Mesodermal cell (in vitro differentiated cells): ENCODE data around the gene DTNA.

ENCODE experiments used
- H3K27ac ChIP-seq: 2 replicates; pipeline ENCODE4 v1.7.0; 2013; ENCODE audit warnings: mild to moderate bottlenecking, low read depth, low read length, moderate library complexity; ENCODE audit not compliant: severe bottlenecking
- H3K36me3 ChIP-seq: 2 replicates; pipeline ENCODE4 v1.7.1; 2013; ENCODE audit warnings: mild to moderate bottlenecking, low read length, moderate library complexity; ENCODE audit not compliant: control insufficient read depth, insufficient read depth
- H3K4me1 ChIP-seq: one replicate; pipeline ENCODE4 v1.7.1; 2013; ENCODE audit warnings: mild to moderate bottlenecking, low read length; ENCODE audit not compliant: insufficient read depth, control insufficient read depth, poor library complexity, severe bottlenecking
- H3K4me3 ChIP-seq: 2 replicates; pipeline ENCODE4 v1.7.0; 2013; ENCODE audit warnings: low read length, control low read depth, mild to moderate bottlenecking; ENCODE audit not compliant: insufficient read depth, poor library complexity, severe bottlenecking; ENCODE audit errors: extremely low read depth
- H3K9me3 ChIP-seq: 2 replicates; pipeline ENCODE4 v1.7.1; 2013; ENCODE audit warnings: mild to moderate bottlenecking, low read length, moderate library complexity; ENCODE audit not compliant: control insufficient read depth
- WGBS, 2 experiments: methylation state at CpG; one replicate each; pipeline ENCODE4 v1.1.5; 2013; ENCODE audit warnings: missing lambda C conversion rate in 2 of 2; ENCODE audit not compliant: insufficient coverage in 2 of 2; 5-methylcytosine and 5-hydroxymethylcytosine counted together

Gene DTNA

GRCh38 chr18:34821669-34822210 is 111.6 kb downstream of the DTNA start:
- 92% methylated on average over 6 of the region's 6 CpGs for WGBS, 2 experiments
- Histone ChIP-seq H3K27ac (no peak overlapping the region), H3K4me1 (no peaks in the 10 kb centered on the region), H3K36me3 (peaks cover 4% of the 10 kb centered on the region), H3K9me3 (no peaks in the 10 kb centered on the region), H3K4me3 (no peak overlapping the region)

GRCh38 chr18:34828093-34828492 is 118.0 kb downstream of the DTNA start:
- Histone ChIP-seq H3K4me1 (no peaks in the 10 kb centered on the region), H3K9me3 (no peaks in the 10 kb centered on the region), H3K36me3 (peaks cover 5% of the 10 kb centered on the region), H3K27ac (no peak overlapping the region), H3K4me3 (no peak overlapping the region)
- WGBS, 2 experiments, result no CpG with 5 or more reads among the region's 2 CpGs

- Histone ChIP-seq H3K27ac (no peak overlapping the region), H3K4me1 (no peaks in the 10 kb centered on the region)
- 86% methylated on average over 1 of the region's 2 CpGs; no CpG with 5 or more reads in 1 of the 2 experiments for WGBS, 2 experiments
These were observed 124.8 kb downstream of the DTNA start for GRCh38 chr18:34834897-34835296.

GRCh38 chr18:34835466-34835865 is 125.4 kb downstream of the DTNA start:
- Histone ChIP-seq H3K4me3 (no peak overlapping the region), H3K9me3 (no peaks in the 10 kb centered on the region), H3K27ac (no peak overlapping the region), H3K4me1 (no peaks in the 10 kb centered on the region), H3K36me3 (no peaks in the 10 kb centered on the region)
- 77 to 82% methylated on average over 3 of the region's 3 CpGs for WGBS, 2 experiments

More at GRCh38 chr18:34834897-34835296, 124.8 kb downstream of the DTNA start:
- Histone ChIP-seq H3K4me3 (no peak overlapping the region), H3K9me3 (no peaks in the 10 kb centered on the region), H3K36me3 (no peaks in the 10 kb centered on the region)

- no peak overlapping the region for H3K27ac ChIP-seq
- no peaks in the 10 kb centered on the region for H3K9me3 ChIP-seq
- no peak overlapping the region for H3K4me3 ChIP-seq
- 89% methylated on average over 2 of the region's 3 CpGs; no CpG with 5 or more reads in 1 of the 2 experiments for WGBS, 2 experiments
- no peaks in the 10 kb centered on the region for H3K36me3 ChIP-seq
- H3K4me1 ChIP-seq, result no peaks in the 10 kb centered on the region
These were observed 127.7 kb downstream of the DTNA start for GRCh38 chr18:34837769-34838272.

- Histone ChIP-seq H3K27ac (no peak overlapping the region), H3K9me3 (peaks cover 4% of the 10 kb centered on the region), H3K36me3 (no peaks in the 10 kb centered on the region), H3K4me1 (no peaks in the 10 kb centered on the region), H3K4me3 (no peak overlapping the region)
- 86 to 97% methylated on average over 4 to 5 of the region's 5 CpGs for WGBS, 2 experiments
These were observed 128.6 kb downstream of the DTNA start for GRCh38 chr18:34838669-34839068.

DNA sequence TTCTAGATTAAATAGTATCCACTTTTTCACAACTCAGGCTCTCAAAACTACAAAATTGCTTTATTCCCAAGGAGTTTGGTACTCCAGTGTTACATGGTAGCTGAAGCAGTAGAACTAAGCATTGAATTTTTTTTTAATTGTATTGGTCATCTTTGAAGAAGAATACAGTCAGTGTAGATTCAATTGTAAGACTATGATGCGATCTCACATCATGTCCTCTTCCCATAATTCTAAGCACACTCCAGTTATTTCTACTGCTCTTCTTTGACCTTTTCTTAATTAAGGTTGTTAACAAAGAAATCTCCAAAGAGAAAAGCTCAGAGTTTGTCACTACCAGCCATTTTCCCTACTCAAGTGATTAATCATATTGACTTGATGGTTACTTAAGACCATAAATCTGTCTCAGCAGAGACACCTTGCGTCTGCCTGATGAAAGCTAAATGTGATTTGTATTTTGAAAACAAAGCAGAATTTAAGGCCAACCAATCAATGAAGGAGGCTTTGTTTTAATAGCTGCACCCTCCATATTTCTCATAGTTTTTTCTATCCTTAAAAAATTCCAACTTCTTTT is 130.2 kb downstream of the DTNA start:
- no peak overlapping the region for H3K4me3 ChIP-seq
- no CpG with 5 or more reads among the region's 2 CpGs for WGBS, 2 experiments
- no peaks in the 10 kb centered on the region for H3K36me3 ChIP-seq
- no peaks in the 10 kb centered on the region for H3K4me1 ChIP-seq
- no peak overlapping the region for H3K27ac ChIP-seq
- H3K9me3 ChIP-seq, result peaks cover 4% of the 10 kb centered on the region

GRCh38 chr18:34841891-34842290 is 131.8 kb downstream of the DTNA start:
- Histone ChIP-seq H3K9me3 (peaks cover 4% of the 10 kb centered on the region), H3K36me3 (no peaks in the 10 kb centered on the region), H3K4me1 (no peaks in the 10 kb centered on the region), H3K27ac (no peak overlapping the region), H3K4me3 (no peak overlapping the region)

GRCh38 chr18:34844072-34844471 is 134.0 kb downstream of the DTNA start:
- Histone ChIP-seq H3K9me3 (peaks cover 4% of the 10 kb centered on the region), H3K4me1 (no peaks in the 10 kb centered on the region), H3K27ac (no peak overlapping the region), H3K36me3 (no peaks in the 10 kb centered on the region), H3K4me3 (no peak overlapping the region)
- 86 to 100% methylated on average over 1 of the region's 1 CpG for WGBS, 2 experiments

DNA sequence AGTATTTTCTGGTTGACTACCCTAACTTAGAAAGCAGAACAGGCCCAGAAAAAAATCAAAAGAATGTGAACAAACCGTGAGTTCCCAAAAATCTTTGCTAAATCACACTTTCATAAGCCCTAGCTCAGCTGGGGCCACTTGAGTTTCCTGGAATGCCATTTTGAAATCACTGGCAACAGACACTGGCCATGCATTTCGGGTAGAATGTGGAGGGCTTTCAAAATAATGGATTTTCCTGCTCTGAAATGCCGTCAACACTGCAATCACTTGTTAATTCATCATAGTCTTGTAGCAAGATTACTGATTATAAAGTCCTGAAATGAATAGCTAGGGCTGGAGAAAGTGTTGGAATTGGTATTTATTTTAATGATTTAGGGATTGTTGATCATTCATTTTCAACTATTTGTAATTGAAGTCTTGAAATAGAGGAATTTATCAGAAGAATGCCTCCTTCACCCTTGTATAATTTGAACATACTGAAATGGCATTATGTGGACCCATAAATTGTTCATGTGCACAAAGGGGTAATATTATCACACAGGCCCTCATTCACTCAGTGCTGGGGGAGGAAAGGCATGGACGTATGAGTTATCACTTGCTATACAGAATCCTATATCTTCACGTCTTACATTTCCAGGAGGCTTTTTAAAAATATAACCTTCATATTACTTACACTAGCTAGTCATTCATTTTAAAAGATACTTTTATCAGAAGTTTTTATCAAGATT is 134.8 kb downstream of the DTNA start:
- WGBS, 2 experiments, result 88% methylated on average over 1 of the region's 5 CpGs
- H3K4me1 ChIP-seq, result no peaks in the 10 kb centered on the region

GRCh38 chr18:34847408-34847807 is 137.3 kb downstream of the DTNA start:
- Histone ChIP-seq H3K4me3 (no peak overlapping the region), H3K9me3 (peaks cover 4% of the 10 kb centered on the region), H3K4me1 (no peaks in the 10 kb centered on the region), H3K27ac (no peak overlapping the region), H3K36me3 (no peaks in the 10 kb centered on the region)

More for the DNA sequence above, 134.8 kb downstream of the DTNA start:
- no peaks in the 10 kb centered on the region for H3K36me3 ChIP-seq
- no peak overlapping the region for H3K4me3 ChIP-seq
- peaks cover 4% of the 10 kb centered on the region for H3K9me3 ChIP-seq
- no peak overlapping the region for H3K27ac ChIP-seq
